ENCODE results near the gene APOL1. TPM values are rescaled to one million over a fixed set of nuclear protein-coding genes. Genes with fewer than 3 reads are reported as not detected.

Gene APOL1
- polyA plus RNA-seq, 1 of the 3 experiments (the other 2 are of a cell fraction) = 0.56 TPM

DNA sequence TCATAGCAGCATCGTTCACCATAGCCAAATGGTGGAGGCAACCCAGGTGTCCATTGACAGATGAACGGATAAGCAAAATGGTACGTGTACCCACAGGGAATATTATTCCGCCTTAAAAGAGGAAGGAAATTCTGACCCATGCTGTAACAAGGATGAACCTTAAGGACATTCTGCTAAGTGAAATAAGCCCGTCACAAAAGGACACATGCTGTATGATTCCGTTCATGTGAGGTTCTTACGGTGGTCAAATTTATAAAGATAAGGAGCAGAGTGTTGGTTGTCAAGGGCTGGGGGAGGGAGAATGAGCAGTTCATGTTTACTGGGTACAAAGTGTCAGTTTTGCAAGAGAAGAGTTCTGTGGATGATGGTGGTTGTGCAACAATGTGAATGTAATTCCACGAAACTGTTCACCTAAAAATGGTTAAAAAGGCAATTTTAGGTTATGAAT is 26.3 kb downstream of the APOL1 start:
- Histone ChIP-seq H3K27me3 (ENCODE audit: insufficient read depth) (no peaks in the 10 kb centered on the region), H3K79me2 (ENCODE audit: insufficient read depth) (0 out of 2 replicates have a peak, but pooled peaks cover 3% of the 10 kb centered on the region), H3K36me3 (replicated peaks in 1 of 2; ENCODE audit: control insufficient read depth in 1 of 2, insufficient read depth in 2 of 2, low read length in 1 of 2) (peaks cover 39 to 43% of the 10 kb centered on the region in 2 experiments), H3K9me3 (no peaks in the 10 kb centered on the region), H3K27ac (ENCODE audit: low read depth in 2 of 2, low read length in 1 of 2) (no peak overlapping the region; a peak in 1 of 4 replicates), H3K9ac (no peak overlapping the region), H4K20me1 (ENCODE audit: insufficient read depth) (peaks cover 55% of the 10 kb centered on the region; the same call in 1 of the 2 replicates), H2AFZ (ENCODE audit: low read depth) (no peak overlapping the region), H3K9me2 (no peaks in the 10 kb centered on the region), H3K4me3 (ENCODE audit: low read depth in 2 of 2, low read length in 1 of 2) (no peak overlapping the region), H3F3A (replicated peaks; ENCODE audit: insufficient read depth) (peaks cover 76% of the 10 kb centered on the region), H3K4me2 (no peak overlapping the region), H3K4me1 (ENCODE audit: control insufficient read depth in 1 of 2, insufficient read depth in 2 of 2, low read depth in 1 of 2, low read length in 1 of 2) (no peaks in the 10 kb centered on the region; a peak in 1 of 4 replicates)
- ChIA-PET CTCF (interaction anchor here (1.0 to 2.6 kb wide), 5 partner anchors 25 to 149 kb away, joined by 3 to 14 read pairs (median 12); partner anchors contain the start of gene APOL1), POLR2A (no interaction called here)
- WGBS (ENCODE audit: low lambda C conversion rate) = 95% methylated on average over 8 of the region's 8 CpGs
- TF ChIP-seq USF1 (IDR thresholded peaks at IDR 0.05; ENCODE audit: borderline replicate concordance, low read depth) = no peak
- no peak; the same call in 1 of the 2 replicates for TF ChIP-seq POLR2AphosphoS5 (IDR thresholded peaks at IDR 0.05; ENCODE audit: low read depth, low read length)
- TF ChIP-seq RCOR1 (IDR thresholded peaks at IDR 0.05; ENCODE audit: low read length) = no peak
- TF ChIP-seq USF2 (IDR thresholded peaks at IDR 0.05; ENCODE audit: borderline replicate concordance, low read depth, low read length) = no peak
- no peak for TF ChIP-seq JUND (IDR thresholded peaks at IDR 0.05)
- no peak for TF ChIP-seq TEAD4 (IDR thresholded peaks at IDR 0.05; ENCODE audit: borderline replicate concordance, insufficient read depth)
- no peak for TF ChIP-seq CHD2 (IDR thresholded peaks at IDR 0.05; ENCODE audit: low read length, partially characterized antibody)
- TF ChIP-seq PBX3 (IDR thresholded peaks at IDR 0.05) = no peak
- TF ChIP-seq RFX5 (IDR thresholded peaks at IDR 0.05; ENCODE audit: low read length) = no peak
- no peak for TF ChIP-seq IRF3 (IDR thresholded peaks at IDR 0.05; ENCODE audit: low read depth, low read length)
- no peak for TF ChIP-seq FOXM1 (IDR thresholded peaks at IDR 0.05; ENCODE audit: low read depth)
- no peak for TF ChIP-seq FOXJ3 (CRISPR knock-in tag; IDR thresholded peaks at IDR 0.05)
- no peak for TF ChIP-seq EZH2phosphoT487 (IDR thresholded peaks at IDR 0.05; ENCODE audit: borderline replicate concordance, low read depth)
- no peak for TF ChIP-seq GABPA (IDR thresholded peaks at IDR 0.05; ENCODE audit: low read depth)
- TF ChIP-seq, protein P1, sequence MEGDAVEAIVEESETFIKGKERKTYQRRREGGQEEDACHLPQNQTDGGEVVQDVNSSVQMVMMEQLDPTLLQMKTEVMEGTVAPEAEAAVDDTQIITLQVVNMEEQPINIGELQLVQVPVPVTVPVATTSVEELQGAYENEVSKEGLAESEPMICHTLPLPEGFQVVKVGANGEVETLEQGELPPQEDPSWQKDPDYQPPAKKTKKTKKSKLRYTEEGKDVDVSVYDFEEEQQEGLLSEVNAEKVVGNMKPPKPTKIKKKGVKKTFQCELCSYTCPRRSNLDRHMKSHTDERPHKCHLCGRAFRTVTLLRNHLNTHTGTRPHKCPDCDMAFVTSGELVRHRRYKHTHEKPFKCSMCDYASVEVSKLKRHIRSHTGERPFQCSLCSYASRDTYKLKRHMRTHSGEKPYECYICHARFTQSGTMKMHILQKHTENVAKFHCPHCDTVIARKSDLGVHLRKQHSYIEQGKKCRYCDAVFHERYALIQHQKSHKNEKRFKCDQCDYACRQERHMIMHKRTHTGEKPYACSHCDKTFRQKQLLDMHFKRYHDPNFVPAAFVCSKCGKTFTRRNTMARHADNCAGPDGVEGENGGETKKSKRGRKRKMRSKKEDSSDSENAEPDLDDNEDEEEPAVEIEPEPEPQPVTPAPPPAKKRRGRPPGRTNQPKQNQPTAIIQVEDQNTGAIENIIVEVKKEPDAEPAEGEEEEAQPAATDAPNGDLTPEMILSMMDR (IDR thresholded peaks at IDR 0.05) = no peak
- TF ChIP-seq ELF1 (IDR thresholded peaks at IDR 0.05) = no peak
- no peak for TF ChIP-seq GATA2 (CRISPR knock-in tag; IDR thresholded peaks at IDR 0.05)
- TF ChIP-seq, protein P2, sequence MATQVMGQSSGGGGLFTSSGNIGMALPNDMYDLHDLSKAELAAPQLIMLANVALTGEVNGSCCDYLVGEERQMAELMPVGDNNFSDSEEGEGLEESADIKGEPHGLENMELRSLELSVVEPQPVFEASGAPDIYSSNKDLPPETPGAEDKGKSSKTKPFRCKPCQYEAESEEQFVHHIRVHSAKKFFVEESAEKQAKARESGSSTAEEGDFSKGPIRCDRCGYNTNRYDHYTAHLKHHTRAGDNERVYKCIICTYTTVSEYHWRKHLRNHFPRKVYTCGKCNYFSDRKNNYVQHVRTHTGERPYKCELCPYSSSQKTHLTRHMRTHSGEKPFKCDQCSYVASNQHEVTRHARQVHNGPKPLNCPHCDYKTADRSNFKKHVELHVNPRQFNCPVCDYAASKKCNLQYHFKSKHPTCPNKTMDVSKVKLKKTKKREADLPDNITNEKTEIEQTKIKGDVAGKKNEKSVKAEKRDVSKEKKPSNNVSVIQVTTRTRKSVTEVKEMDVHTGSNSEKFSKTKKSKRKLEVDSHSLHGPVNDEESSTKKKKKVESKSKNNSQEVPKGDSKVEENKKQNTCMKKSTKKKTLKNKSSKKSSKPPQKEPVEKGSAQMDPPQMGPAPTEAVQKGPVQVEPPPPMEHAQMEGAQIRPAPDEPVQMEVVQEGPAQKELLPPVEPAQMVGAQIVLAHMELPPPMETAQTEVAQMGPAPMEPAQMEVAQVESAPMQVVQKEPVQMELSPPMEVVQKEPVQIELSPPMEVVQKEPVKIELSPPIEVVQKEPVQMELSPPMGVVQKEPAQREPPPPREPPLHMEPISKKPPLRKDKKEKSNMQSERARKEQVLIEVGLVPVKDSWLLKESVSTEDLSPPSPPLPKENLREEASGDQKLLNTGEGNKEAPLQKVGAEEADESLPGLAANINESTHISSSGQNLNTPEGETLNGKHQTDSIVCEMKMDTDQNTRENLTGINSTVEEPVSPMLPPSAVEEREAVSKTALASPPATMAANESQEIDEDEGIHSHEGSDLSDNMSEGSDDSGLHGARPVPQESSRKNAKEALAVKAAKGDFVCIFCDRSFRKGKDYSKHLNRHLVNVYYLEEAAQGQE (IDR thresholded peaks at IDR 0.05; ENCODE audit: low read depth, low read length) = no peak
- no peak for TF ChIP-seq TCF12 (IDR thresholded peaks at IDR 0.05)
- DNase-seq = no peak
